GM18867 (cell line): ENCODE measurements around the gene BCAP31.
"Not testable (repeated sequence)": the region's sequence is repeated elsewhere in the genome, so short reads cannot be mapped to it uniquely, and the experiment has no call there.

ENCODE experiments used
- ATAC-seq: cut with Tn5 transposase; IDR thresholded peaks from one replicate; pipeline ENCODE4 v1.9.1; 2021; ENCODE audit warnings: mild to moderate bottlenecking, moderate library complexity; ENCODE audit not compliant: unreplicated experiment

The BCAP31 gene

GRCh38 chrX:153696986-153697722, 27.0 kb downstream of the BCAP31 start:
- ATAC-seq: not testable (repeated sequence)

DNA sequence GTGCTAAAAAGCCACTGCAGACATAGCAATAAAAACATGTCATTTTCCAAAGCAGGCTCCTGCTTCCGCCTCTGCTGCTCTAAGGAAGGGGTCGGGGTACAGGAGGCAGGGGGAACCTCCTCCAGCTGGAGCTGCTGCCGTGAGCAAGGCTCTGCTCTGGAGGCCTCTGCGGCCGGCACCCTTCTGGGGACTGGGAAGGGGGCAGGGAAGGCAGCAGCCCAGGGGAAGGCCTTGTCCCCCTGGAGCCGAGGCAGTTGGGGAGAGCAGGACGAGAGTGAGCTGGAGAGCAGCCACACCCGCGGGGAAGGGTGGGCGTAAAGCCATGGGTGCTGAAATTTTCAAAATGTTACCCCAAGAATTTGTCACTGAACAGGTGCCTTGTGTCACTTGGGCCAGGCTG, 27.6 kb downstream of the BCAP31 start:
- not testable (repeated sequence) for ATAC-seq

- no peak for ATAC-seq
These were observed 28.1 kb downstream of the BCAP31 start for GRCh38 chrX:153696100-153696499.

DNA sequence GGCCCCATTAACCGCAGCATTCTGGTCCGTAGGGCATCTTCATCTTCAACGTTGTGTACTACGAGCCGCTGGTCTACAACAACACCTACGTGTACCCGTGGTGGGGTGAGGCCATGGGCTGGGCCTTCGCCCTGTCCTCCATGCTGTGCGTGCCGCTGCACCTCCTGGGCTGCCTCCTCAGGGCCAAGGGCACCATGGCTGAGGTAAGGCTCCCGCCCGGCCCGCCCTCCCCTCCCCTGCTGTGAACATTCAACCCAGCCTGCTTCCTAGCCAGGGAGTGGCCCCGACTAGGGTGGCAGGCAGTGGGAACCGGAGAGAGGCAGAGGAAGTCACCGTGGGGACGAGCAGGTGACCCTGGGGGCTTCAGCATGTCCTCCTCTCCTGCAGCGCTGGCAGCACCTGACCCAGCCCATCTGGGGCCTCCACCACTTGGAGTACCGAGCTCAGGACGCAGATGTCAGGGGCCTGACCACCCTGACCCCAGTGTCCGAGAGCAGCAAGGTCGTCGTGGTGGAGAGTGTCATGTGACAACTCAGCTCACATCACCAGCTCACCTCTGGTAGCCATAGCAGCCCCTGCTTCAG, 29.4 kb downstream of the BCAP31 start:
- no peak for ATAC-seq

DNA sequence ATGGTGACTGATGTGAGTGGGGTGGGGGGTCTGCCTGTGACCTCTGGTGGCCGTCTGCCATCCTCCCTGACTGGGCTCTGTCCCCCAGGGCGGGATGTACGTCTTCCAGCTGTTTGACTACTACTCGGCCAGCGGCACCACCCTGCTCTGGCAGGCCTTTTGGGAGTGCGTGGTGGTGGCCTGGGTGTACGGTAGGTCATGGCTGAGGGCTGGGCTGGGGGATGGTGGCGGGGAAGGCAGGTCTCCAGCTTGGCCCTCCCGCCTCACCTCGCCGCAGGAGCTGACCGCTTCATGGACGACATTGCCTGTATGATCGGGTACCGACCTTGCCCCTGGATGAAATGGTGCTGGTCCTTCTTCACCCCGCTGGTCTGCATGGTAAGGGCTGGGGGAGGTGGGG, 29.9 kb downstream of the BCAP31 start:
- not testable (repeated sequence) for ATAC-seq

DNA sequence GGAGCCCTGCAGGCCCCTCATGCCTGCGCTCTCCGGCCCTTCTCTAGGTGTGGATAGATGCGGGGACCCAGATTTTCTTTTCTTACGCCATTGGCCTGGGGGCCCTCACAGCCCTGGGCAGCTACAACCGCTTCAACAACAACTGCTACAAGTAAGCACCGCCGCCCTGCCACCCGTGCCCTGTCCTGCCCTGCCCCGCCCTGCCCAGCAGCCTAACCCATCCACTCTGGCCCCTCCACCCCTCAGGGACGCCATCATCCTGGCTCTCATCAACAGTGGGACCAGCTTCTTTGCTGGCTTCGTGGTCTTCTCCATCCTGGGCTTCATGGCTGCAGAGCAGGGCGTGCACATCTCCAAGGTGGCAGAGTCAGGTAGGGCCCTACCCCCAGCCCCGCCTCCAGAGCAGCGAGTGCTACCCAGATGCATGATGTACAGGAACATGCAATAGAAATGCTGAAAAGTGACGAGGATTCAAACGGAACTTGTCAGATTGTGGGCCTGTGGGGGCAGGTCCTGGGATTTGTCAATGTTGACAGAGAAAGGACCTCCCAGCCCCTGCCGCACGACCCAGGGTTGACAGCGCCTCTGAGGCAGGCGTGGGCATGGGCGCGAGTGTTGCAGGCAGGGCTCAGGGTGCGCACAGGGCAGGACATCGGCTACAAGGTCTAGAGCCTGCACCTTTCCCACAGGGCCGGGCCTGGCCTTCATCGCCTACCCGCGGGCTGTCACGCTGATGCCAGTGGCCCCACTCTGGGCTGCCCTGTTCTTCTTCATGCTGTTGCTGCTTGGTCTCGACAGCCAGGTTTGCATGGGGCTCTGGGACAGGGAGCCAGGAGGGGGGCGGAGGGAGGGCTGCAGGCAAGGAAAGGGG, 30.7 kb downstream of the BCAP31 start:
- ATAC-seq: no peak

DNA sequence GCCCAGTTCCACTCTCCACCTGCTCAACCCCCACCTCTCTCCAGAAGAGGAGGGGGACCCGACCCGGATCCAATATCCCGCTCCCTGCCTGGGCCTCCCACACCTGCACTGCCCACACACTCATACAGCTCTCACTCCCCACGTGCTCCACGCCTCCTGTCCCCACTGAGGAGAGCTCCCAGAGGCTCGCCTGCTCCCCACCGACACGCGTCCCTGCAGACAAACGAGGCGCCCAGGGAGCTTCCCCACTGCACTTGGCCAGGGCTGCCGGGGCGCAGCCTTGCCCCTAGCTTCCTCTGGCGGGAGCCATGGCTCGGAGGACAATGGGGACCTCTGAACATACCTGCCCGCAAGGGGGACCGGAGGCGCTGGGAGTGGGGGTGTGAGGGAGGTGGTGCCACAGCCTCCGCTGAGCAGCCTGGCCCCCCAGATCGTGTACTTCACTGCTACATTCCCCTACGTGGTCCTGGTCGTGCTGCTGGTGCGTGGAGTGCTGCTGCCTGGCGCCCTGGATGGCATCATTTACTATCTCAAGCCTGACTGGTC, 31.5 kb downstream of the BCAP31 start:
- ATAC-seq: no peak

DNA sequence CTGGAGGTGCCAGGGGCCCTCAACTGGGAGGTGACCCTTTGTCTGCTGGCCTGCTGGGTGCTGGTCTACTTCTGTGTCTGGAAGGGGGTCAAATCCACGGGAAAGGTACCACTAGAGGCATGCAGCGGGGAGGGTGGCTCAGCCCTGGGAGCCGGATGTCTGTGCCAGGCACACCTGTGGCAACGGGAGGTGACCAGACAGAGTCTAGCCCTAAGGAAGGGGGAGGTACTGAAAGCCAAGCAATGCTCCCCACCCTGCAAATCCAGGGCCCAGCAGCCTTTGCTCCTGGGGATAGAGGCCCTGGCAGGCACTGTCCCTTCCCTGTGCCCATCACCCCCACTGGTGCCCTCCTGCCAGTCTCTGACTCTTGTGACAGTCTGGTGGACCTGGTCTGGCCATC, 32.2 kb downstream of the BCAP31 start:
- ATAC-seq: no peak

DNA sequence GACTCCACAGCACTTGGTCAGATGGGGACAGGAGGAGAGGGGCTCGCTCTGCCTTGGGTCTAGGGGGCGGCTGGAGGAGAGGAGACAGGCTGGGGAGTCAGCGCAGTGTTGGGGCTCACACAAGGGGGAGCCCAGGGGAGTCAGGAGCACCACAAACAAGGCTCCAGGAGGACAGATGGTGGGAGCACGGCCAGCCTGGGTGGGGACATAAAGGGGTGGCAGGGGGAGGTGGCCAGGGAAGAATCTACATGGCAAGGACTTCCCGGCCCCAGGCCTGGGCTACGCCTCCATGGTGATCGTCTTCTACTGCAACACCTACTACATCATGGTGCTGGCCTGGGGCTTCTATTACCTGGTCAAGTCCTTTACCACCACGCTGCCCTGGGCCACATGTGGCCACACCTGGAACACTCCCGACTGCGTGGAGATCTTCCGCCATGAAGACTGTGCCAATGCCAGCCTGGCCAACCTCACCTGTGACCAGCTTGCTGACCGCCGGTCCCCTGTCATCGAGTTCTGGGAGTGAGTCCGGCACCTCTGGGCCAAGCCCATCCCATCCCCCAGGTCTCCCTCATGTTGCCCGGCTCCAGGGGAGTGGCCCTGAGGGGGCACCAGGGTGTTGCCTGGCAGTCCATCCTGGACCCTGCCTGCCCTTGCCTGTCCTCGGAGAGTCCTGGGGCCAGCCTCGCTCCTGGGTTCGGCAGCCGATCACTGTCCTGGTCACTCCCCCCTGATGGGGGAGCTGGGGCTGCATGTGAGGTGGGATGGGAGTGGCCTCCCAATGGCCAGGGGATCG, 33.0 kb downstream of the BCAP31 start:
- ATAC-seq: not testable (repeated sequence)

DNA sequence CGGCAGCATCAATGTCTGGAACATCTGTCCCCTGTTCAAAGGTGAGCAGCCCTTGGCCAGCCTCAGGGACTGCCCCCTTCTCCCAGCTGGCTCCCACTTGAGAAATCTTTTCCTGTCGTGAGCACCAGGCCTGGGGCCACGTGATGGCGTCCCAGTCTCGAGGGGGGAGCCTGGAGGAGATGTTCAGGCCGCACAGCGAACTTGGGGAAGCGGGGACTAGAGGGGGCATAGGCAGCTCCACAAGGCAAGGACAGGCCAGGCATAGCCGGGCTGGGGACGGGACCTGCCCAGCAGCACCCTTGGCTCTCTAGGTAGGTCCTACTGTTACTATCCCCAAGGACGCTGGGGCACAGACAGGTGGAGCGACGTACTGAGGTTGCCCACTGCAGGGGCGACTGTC, 33.7 kb downstream of the BCAP31 start:
- no peak for ATAC-seq

DNA sequence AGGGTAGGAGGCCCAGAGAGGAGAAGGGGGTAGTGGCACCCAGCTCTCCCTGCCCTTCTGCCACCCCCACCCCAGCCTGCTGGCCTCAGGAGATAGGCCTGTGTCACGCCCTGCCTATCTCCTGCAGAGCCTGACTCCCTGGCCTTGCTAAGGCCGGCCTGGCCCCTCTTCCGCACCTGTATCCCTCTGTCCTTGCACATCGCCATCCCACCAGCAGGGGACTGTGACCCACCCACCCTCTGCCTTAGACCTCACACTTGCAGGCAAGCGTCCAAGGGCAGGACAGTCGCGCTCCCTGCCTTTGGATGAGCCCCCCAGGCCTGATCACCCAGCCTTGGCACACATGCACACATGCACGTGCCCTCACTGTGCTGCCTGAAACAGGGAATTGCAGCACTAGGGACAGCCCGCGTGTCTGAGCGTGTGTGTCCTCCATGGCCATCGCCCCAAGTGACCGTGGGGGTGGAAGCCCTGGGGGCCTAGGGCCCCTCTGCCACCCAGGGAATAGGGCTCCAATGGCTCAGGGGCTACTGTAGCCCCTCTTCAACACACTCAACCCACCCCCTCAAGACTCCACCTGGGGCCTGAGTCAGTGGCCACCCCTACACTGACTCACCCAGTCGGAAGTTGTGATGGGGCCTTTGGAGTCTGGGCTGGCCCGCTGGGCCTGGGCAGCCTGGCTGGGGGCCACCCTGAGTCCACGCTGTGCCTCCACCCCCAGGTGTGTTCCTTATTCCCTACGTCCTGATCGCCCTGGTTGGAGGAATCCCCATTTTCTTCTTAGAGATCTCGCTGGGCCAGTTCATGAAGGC, 34.3 kb downstream of the BCAP31 start:
- ATAC-seq: no peak

- ATAC-seq: no peak
These were observed 35.1 kb downstream of the BCAP31 start for GRCh38 chrX:153688911-153689590.

- no peak for ATAC-seq
These were observed 35.7 kb downstream of the BCAP31 start for GRCh38 chrX:153688506-153688905.

DNA sequence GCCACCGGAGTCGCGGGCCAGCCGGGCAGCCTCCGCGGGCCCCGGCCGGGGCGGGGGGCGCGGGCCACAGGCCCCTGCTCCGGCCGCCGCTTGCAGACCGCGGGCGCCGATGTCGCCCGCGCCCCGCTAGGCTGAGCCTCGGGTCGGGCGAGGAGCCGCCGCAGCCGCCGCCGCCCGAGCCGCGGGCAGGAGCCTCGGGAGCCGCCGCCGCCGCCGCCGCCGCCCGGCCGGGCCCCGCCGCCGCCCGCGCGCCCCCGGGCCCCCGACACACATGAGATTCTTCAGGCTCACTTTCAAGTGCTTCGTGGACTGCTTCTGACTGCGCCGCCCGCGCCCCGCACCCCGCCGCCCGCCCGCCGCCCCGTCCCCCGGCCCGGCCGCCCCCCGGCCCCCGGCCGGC, 36.1 kb downstream of the BCAP31 start:
- ATAC-seq: no peak

DNA sequence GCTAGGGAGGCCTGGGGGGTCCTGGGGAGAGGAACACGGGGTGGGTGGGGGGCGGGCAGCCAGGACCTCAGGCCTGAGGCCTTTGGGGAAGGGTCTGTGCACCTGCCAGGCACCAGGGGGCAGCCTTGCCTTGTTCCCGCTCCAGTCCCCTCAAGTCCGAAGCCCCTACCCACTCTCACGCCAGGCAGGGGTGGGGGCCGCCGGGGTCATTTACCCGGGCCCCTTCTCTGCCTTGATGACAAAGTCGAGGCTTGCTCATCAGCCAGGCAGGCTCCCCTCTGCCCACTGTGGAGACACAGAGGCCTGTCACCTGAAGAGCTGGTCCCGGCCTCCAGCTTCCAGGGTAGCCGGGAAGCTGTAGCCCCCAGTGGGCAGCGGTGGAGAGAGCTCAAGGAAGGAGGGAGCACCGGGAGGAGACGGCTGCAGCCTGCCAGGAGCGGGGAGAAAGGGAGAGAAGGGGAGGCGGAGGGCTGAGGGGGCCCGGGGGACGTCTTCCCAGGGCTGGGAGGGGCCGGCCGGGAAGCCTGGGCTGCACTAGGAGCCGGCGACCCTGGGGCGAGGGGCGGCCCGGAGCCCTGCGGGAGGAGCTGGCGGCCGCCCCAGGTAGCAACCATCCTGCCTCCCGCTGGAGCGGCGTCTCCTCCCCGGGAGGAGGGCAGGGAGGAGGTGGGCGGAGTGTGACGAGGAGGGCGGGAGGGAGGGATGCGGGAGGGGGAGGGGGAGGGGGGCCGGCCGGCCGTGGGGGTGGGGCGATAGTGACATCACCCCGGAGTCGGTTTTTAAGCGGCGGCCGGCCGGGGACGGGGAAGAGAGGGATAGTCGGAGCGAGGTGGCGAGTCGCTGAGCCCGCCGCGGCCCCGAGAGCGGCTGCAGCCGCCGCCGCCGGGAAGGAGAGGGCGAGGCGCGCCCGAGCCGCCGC, 36.8 kb downstream of the BCAP31 start, which contains the start of gene SLC6A8:
Gene SLC6A8 (plus strand): TSS at position 806 of the 919 bp plus-strand sequence. CDS start 649 bp downstream, outside the sequence.
- ATAC-seq: no peak

- ATAC-seq: no peak
These were observed 37.5 kb downstream of the BCAP31 start for GRCh38 chrX:153686711-153687110.

- ATAC-seq: no peak
These were observed 38.2 kb downstream of the BCAP31 start for GRCh38 chrX:153685751-153686696.
